GM19043 (cell line): ENCODE results near the gene EYS.
"Not testable (repeated sequence)": the region's sequence is repeated elsewhere in the genome, so short reads cannot be mapped to it uniquely, and the experiment has no call there.

Source experiments
- ATAC-seq: cut with Tn5 transposase; IDR thresholded peaks from one replicate; pipeline ENCODE4 v1.9.1; 2021; ENCODE audit warnings: low read depth; ENCODE audit not compliant: unreplicated experiment

EYS gene

DNA sequence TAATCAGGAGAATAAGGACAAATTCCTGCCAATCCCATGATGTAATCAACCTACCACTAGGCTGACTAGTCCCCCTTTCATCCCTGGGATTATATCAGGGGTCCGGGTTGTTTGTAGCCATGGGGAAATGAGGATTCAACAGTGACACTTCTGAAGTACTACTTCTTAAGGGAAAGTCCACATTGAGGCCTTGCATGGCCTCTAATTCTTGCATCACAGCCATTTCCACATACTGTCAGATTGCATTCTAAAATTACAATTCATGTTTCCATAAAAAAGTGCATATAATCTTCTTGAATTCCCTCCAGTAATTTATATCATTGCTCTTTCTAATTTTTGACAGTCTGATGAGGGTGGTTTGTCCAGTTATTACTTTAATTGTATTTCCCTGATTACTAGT is 1887.2 kb downstream of the EYS start:
- ATAC-seq: no peak

DNA sequence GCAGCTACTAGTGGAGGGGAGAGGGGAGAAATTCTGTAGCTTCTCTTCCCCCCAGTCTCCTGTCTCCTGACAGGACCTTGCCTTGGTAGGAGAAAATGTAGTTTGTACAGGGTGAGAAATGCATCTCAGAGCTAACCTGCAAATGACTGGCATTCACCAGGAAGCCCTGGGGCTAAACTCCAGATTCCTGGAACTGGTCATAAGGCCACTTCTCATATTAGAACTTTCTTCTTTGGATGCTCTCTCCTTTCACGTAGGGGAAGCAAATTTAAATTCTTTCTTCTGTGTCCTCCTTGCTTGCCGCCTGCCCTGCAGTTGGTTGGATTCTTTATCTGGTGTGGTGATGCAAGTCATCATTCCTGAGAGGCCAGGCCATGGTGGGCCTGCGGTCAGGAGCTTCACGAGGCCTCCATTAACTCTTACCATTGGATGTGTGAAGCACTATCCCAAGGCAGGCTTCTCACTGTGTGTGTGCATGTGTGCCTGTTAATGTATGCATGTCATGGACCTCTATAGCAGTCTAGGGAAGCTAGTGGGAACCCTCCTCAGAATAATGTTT is 1889.5 kb downstream of the EYS start:
- ATAC-seq: no peak

DNA sequence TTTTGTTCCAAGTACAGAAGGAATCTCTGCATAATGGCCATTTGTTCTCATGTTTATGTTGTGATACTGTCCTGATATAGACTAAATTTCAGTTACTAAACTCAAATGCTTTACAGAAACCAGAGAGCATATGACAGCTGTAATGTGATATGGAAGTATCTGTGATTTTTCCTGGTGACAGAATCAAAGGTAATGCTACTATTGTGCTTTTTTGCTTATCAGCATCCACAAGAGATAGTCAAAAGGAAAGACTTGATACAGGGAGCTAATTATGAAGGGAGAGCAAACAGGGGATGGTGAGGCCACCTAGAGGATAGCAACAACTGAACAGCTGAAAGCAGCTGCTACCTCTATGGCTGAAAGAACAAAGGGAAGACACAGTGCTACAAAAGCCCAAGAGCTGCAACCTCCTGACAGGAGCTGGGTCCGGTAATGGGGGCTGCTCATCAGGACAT is 1890.0 kb downstream of the EYS start:
- ATAC-seq: no peak

DNA sequence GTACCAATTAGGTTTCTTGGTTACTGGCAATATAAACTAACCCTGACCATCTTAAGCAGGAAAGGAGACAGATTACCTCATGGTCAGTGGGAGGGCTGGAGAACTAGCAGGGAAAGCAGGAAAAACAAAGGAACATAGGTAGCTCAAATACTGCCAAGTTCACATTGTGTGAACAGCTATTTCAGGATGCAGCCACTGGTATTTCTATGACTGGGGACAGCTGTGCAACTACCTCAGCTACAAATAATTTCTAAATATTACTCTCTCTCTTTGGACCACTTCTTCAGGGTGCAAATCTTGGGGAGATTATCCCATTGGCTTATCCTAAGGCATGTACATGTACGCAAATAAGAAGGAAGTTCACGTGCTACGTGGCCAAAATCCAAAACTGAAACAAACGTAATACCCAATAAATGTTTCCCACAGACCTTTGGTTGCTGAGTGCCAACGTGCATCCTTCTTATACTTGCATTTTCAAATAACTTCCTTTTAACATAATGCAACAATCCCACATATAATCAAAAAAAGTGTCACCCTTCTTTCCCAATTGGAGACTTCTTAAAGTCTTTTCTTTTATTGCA is 1890.5 kb downstream of the EYS start:
- ATAC-seq: no peak

- no peak for ATAC-seq
These were observed 1892.6 kb downstream of the EYS start for GRCh38 chr6:63814459-63814858.

DNA sequence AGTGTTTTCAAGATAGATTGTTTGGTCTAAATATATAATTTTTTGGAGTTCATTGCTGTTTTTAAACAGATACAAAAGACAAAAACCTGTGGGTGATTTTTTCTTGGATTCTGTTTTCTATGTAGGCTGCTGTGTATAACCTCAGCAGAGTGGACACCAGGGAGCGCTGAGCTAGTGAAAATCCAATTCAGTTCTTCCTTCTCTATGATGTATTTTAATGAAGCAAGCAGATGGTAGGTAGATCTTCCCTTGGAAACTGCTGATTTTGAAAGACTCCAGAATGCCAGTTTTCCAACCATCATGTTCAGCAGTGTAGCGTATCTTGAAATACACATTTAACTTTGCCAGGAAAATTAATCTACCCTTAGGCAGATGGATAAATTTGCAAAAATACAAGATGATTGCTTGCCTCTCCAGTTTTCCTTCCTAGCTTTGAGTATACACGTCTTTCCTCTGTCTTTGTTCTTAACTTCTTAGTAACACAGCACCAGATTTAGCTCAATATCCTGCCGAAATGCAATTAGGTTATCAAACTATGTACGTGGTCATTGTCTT is 1893.4 kb downstream of the EYS start:
- no peak for ATAC-seq

- ATAC-seq: no peak
These were observed 1898.5 kb downstream of the EYS start for GRCh38 chr6:63808576-63808975.

DNA sequence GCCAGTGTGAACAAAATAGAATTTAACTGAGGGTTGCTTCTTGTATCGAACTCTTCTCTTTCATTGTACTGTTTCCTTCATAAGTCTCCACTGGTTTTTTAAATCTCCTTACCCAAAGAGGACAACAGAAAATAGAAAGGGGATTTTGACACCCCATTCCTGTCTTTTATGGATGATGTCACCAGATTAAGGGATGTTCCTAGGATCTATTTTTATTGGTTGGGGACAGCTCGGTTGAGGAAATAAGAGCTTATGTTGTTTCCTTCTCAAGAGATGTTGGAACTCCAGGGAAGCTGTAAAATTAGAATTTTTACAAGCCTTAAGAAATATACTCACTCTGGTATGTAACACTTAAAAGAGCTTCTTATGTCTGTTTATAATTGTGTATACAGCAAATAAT is 1900.0 kb downstream of the EYS start:
- no peak for ATAC-seq

DNA sequence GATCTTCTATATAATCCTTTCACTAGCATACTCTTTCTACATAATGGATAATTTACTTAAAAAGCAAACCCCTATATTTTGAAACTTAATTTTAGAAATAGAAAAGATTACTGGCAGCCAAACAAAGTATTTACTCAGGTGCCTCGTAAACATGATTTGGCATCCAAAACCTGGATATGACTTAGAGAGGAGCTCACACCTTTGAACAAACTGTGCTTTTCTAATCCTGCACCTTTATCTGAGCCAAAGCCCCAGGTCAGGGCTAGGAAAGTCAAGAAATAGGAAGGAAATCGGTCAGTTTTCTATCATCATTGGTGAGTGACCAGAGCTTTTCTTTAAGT is 1900.5 kb downstream of the EYS start:
- ATAC-seq: no peak

GRCh38 chr6:63805808-63806572 is 1901.0 kb downstream of the EYS start:
- no peak for ATAC-seq

GRCh38 chr6:63805345-63805744 is 1901.7 kb downstream of the EYS start:
- ATAC-seq: no peak

GRCh38 chr6:63804381-63804956 is 1902.6 kb downstream of the EYS start:
- no peak for ATAC-seq

- ATAC-seq: no peak
These were observed 1903.7 kb downstream of the EYS start for GRCh38 chr6:63803371-63803770.

- ATAC-seq: no peak
These were observed 1904.3 kb downstream of the EYS start for GRCh38 chr6:63802606-63803206.

DNA sequence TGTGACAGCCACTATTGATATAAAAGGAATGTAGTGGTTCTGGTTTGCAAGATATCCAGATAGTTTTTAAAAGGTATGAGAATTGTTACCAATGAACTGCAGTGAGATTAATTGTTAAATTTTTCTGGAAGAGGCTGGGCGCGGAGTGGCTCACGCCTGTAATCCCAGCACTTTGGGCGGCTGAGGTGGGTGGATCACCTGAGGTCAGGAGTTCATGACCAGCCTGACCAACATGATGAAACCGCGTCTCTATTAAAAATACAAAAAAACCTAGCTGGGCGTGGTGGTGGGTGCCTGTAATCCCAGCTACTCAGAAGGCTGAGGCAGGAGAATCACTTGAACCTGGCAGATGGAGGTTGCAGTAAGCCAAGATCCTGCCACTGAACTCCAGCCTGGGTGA is 1906.6 kb downstream of the EYS start:
- ATAC-seq: not testable (repeated sequence)

GRCh38 chr6:63799813-63800212 is 1907.2 kb downstream of the EYS start:
- ATAC-seq: no peak

DNA sequence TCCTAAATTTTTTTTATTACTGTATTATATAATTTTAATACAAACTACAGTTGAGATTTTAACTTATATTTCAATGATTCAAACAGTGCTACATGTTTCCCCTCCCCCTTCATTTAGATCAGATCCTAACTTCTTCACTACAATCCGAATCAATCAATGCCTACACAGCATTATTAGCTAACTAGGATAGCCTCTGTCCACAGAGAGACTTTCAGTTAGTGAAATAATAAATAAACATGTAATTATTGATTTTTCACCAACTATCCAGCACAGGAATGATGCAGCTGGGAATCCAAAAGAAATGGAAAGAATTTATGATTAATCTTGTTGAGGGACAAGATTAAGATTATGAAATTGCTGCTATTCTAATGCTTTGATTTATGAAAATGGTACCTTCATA is 1907.7 kb downstream of the EYS start:
- ATAC-seq: no peak

DNA sequence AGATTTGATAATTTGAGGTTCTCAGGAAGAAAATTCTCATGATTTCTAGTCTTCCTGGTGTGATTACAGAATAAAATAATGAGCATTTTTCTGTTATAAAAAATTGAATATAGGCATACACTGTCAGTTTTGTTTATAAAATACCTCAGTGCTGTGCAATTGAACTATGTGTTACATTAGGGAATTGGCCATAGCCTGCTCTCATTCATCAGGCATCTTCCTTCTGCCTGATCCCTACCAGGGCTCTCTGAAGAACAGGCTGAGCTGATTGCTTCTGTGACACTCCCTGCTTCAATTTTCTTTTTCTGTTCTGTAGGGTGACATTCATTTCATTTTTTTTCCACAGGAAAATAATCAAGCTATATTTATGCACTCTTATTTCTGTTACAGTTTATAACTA is 1908.6 kb downstream of the EYS start:
- ATAC-seq: no peak

DNA sequence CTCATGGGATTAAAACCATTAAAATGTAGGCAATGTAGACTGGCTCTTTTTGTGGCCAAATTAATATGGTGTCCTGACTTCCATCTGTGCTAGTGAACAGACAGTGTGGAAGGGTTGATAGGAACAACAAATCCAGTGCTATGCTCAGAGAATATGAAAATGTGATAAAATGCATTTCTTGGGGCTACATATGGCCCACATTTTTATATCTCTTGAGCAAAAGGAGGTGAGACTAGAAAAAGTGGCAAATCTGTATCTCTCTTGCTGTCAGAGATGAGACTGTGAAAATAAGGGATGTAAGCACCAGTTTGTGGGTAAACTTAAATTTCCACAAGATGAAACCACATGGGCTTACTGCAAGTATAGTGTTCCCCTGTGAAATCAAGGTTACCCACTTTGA is 1909.3 kb downstream of the EYS start:
- no peak for ATAC-seq

- no peak for ATAC-seq
These were observed 1911.2 kb downstream of the EYS start for GRCh38 chr6:63795826-63796225.

- no peak for ATAC-seq
These were observed 1912.0 kb downstream of the EYS start for GRCh38 chr6:63795006-63795405.
